OCI-LY1 (cell line): Measurements from ENCODE around the gene APOLD1.
"Not testable (repeated sequence)": the region's sequence is repeated elsewhere in the genome, so short reads cannot be mapped to it uniquely, and the experiment has no call there.

Experiments used
- H2AFZ ChIP-seq: fragments of 200-600 bp; sonication (generic), shearing (Covaris generic); 2 replicates; pipeline ENCODE4 v1.6.0; 2014; ENCODE audit warnings: antibody characterized with exemption, mild to moderate bottlenecking, low read length
- H3F3A ChIP-seq: fragments of 200-600 bp; sonication (generic), shearing (Covaris generic); 2 replicates; pipeline ENCODE4 v1.6.0; 2014; ENCODE audit warnings: mild to moderate bottlenecking, antibody characterized with exemption, low read length, moderate library complexity; ENCODE audit not compliant: insufficient read depth
- H3K27ac ChIP-seq: fragments of 200-600 bp; sonication (generic); 2 replicates; pipeline ENCODE4 v1.5.1; 2014; ENCODE audit warnings: low read length, mixed run types, mild to moderate bottlenecking, low read depth; ENCODE audit not compliant: poor library complexity, severe bottlenecking
- H3K27me3 ChIP-seq: fragments of 200-600 bp; sonication (generic); 2 replicates; pipeline ENCODE4 v1.6.0; 2014; ENCODE audit warnings: antibody characterized with exemption, mild to moderate bottlenecking, low read length, moderate library complexity; ENCODE audit not compliant: insufficient read depth
- H3K36me3 ChIP-seq: fragments of 200-600 bp; sonication (generic); 2 replicates; pipeline ENCODE4 v1.6.1; 2014; ENCODE audit warnings: mild to moderate bottlenecking, antibody characterized with exemption, low read length, moderate library complexity, mixed read lengths; ENCODE audit not compliant: insufficient read depth
- H3K4me1 ChIP-seq: fragments of 200-600 bp; sonication (generic); 2 replicates; pipeline ENCODE4 v1.5.1; 2014; ENCODE audit warnings: mild to moderate bottlenecking, low read length, moderate library complexity; ENCODE audit not compliant: insufficient read depth, severe bottlenecking
- H3K4me2 ChIP-seq: fragments of 200-600 bp; sonication (generic), shearing (Covaris generic); 2 replicates; pipeline ENCODE4 v1.6.1; 2014; ENCODE audit warnings: low read length
- H3K4me3 ChIP-seq: fragments of 200-600 bp; sonication (generic); 2 replicates; pipeline ENCODE4 v1.5.1; 2014; ENCODE audit warnings: low read length, low read depth, mild to moderate bottlenecking, mixed read lengths; ENCODE audit not compliant: poor library complexity, severe bottlenecking
- H3K79me2 ChIP-seq: fragments of 200-600 bp; shearing (Covaris generic); 2 replicates; pipeline ENCODE4 v1.6.1; 2016; ENCODE audit warnings: mixed run types, low read length, mixed read lengths; ENCODE audit not compliant: insufficient read depth
- H3K9ac ChIP-seq: fragments of 200-600 bp; sonication (generic), shearing (Covaris generic); 2 replicates; pipeline ENCODE4 v1.6.1; 2014; ENCODE audit warnings: mild to moderate bottlenecking, low read length, mixed read lengths
- H3K9me2 ChIP-seq: fragments of 200-600 bp; sonication (generic), shearing (Covaris generic); 2 replicates; pipeline ENCODE4 v1.6.1; 2014; ENCODE audit warnings: low read depth, mild to moderate bottlenecking, low read length, mixed read lengths
- H3K9me3 ChIP-seq: fragments of 200-600 bp; shearing (Covaris generic); 2 replicates; pipeline ENCODE4 v1.6.1; 2014; ENCODE audit warnings: low read length, mixed read lengths
- H4K20me1 ChIP-seq: fragments of 200-600 bp; sonication (generic), shearing (Covaris generic); 2 replicates; pipeline ENCODE4 v1.6.0; 2016; ENCODE audit warnings: mild to moderate bottlenecking, low read length; ENCODE audit not compliant: insufficient read depth
- CTCF ChIP-seq: fragments of 200-600 bp; sonication (generic), shearing (Covaris generic); IDR thresholded peaks from 2 replicates; pipeline ENCODE4 v1.5.1; 2017; ENCODE audit warnings: mild to moderate bottlenecking, antibody characterized with exemption, low read length, moderate library complexity, mixed read lengths
- EZH2 ChIP-seq: fragments of 200-600 bp; sonication (generic), shearing (Covaris generic); IDR thresholded peaks from 2 replicates; pipeline ENCODE4 v1.8.0; 2017; ENCODE audit warnings: borderline replicate concordance, mixed run types, mild to moderate bottlenecking, antibody characterized with exemption, low read length, moderate library complexity, mixed read lengths

APOLD1 gene

DNA sequence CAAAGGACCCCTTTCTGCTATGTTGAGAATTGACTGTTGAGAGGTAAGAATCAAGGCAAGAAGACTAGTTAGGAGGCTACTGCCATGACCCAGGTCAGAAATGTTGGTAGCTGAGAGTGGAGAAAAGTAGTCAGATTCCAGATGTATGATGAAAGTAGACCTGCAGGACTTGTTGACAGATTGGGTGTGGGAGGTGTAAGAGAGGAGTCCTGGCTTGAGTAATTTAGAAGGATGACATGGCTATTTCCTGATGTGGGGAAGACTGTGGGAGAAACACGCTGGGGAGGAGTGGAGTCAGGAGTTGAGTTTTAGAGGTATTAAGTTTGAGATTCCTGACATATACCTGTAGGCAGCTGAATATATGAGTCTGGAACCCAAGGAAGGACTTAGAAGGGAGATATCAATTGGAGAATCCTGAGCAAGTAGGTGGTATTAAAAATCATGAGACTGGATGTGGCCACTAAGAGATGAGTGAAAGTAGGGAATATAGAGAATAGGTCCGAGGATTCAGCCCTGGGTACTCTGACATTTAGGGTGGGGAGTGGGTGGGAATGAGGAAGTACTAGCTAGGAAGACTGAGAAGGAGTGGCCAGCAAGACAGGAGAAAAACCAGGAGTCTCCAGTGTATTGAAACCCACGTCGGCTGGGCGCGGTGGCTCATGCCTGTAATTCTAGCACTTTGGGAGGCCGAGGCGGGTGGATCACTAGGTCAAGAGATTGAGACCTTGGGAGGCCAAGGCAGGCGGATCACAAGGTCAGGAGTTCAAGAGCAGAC is 15.1 kb downstream of the APOLD1 start:
- no peak overlapping the region for H3K4me3 ChIP-seq
- H3K27me3 ChIP-seq = peaks cover 4% of the 10 kb centered on the region; the same call in 1 of the 2 replicates
- no peak overlapping the region for H3K4me2 ChIP-seq
- H3K9me2 ChIP-seq = no peaks in the 10 kb centered on the region
- H3K4me1 ChIP-seq = no peaks in the 10 kb centered on the region
- no peak overlapping the region for H2AFZ ChIP-seq
- no peak overlapping the region for H3K9ac ChIP-seq
- no peaks in the 10 kb centered on the region for H4K20me1 ChIP-seq
- no peaks in the 10 kb centered on the region for H3K36me3 ChIP-seq
- no peaks in the 10 kb centered on the region for H3K9me3 ChIP-seq
- TF ChIP-seq CTCF (no peak), EZH2 (no peak)
- no peaks in the 10 kb centered on the region for H3F3A ChIP-seq
- H3K27ac ChIP-seq = no peak overlapping the region
- no peaks in the 10 kb centered on the region for H3K79me2 ChIP-seq

DNA sequence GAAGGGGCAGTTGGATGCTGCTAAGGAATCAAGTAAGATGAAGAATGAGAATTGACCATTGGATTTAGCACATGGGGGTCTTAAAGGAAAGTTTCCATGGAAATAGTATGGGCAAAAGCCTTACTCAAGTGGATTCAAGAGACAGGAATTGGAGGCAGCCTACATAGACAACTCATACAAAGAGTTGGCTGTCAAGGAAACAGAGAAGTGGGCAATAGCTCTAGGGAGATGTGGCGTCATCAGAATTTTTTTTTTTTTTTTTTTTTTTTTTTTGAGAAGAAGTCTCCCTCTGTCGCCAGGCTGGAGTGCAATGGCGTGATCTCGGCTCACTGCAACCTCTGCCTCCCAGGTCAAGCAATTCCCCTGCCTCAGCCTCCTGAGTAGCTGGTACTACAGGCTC is 16.2 kb downstream of the APOLD1 start:
- not testable (repeated sequence) for H3K36me3 ChIP-seq, H4K20me1 ChIP-seq, H3K4me1 ChIP-seq, H3K79me2 ChIP-seq, H3K4me2 ChIP-seq, H3K9me2 ChIP-seq, H3K4me3 ChIP-seq, H3F3A ChIP-seq, H3K27me3 ChIP-seq, H3K9me3 ChIP-seq, H3K27ac ChIP-seq, H2AFZ ChIP-seq, H3K9ac ChIP-seq

DNA sequence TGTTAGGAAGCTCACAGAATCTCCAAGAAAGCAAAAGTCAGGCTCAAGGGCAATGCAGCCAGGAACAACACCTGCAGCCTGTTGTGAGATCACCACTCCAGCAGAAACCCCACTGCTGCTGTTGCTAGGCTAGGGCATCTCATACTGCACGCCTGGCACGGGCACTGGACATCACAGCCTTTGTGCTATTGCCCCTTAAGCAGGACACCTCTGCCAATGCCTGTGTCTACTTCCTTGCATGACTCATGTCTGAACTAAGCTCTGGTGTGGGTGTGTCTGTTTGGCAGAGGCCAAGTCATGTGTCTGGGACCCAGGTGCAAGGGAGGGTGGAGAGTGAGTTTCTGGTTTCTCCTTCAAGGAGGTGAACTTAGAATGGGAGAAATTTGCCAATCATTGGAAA is 17.7 kb downstream of the APOLD1 start:
- Histone ChIP-seq H2AFZ (no peak overlapping the region), H4K20me1 (no peaks in the 10 kb centered on the region), H3K9me2 (no peaks in the 10 kb centered on the region), H3K79me2 (no peaks in the 10 kb centered on the region), H3K4me3 (no peak overlapping the region), H3K9me3 (no peaks in the 10 kb centered on the region), H3K36me3 (no peaks in the 10 kb centered on the region), H3K4me2 (no peak overlapping the region), H3K4me1 (peaks cover 5% of the 10 kb centered on the region), H3K27ac (no peak overlapping the region), H3K27me3 (peaks cover 4% of the 10 kb centered on the region; the same call in 1 of the 2 replicates), H3F3A (no peaks in the 10 kb centered on the region), H3K9ac (no peak overlapping the region)
- TF ChIP-seq CTCF = no peak
- TF ChIP-seq EZH2 = no peak

GRCh38 chr12:12804011-12804410 is 18.6 kb downstream of the APOLD1 start:
- H3K4me2 ChIP-seq = no peak overlapping the region
- no peak overlapping the region for H3K4me3 ChIP-seq
- peaks cover 4% of the 10 kb centered on the region; the same call in 1 of the 2 replicates for H3K27me3 ChIP-seq
- H3K27ac ChIP-seq = no peak overlapping the region
- no peaks in the 10 kb centered on the region for H3K36me3 ChIP-seq
- no peaks in the 10 kb centered on the region for H4K20me1 ChIP-seq
- H2AFZ ChIP-seq = no peak overlapping the region
- no peaks in the 10 kb centered on the region for H3K79me2 ChIP-seq
- TF ChIP-seq EZH2 (no peak), CTCF (no peak)
- no peaks in the 10 kb centered on the region for H3F3A ChIP-seq
- H3K9me2 ChIP-seq = no peaks in the 10 kb centered on the region
- H3K4me1 ChIP-seq = peaks cover 11% of the 10 kb centered on the region
- H3K9me3 ChIP-seq = no peaks in the 10 kb centered on the region
- H3K9ac ChIP-seq = no peak overlapping the region
